ENCODE measurements around the gene MYO1E.

MYO1E gene

DNA sequence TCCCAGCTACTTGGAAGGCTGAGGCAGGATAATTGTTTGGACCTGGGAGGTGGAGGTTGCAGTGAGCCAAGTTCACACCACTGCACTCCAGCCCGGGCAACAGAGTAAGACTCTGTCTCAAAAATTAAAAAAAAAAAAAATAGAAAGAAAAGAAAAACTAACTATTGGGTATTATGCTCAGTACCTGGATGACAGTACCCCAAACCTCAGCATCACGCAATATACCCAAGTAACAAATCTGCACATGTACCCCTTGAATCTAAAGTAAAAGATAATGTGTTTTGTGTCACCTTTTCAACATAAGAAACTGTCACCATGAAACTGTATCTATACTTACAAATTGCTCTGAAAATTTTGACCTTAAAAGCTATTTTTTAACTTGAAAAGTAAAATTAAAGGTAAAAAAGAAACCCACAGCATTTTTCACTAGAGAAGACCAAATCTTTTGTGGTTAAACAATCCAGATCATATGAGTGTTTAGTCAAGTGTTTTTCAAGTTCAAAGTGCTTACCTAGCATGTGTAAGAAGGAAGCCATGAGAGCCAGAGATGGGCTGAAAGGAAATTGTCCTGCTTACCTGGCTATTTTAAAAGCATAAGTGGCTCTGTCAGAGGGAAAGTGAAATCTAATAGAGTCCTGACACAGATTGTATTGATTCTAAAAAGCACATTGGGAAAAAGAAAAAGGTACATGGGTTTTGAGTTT lies 50.5 kb downstream of the MYO1E start:
- Histone ChIP-seq H3K9me3 (ENCODE audit: control insufficient read depth, insufficient read depth, low read length) (peaks cover 11% of the 10 kb centered on the region; the same call in 1 of the 2 replicates), H3K36me3 (ENCODE audit: control insufficient read depth, low read length) (no peaks in the 10 kb centered on the region), H3K4me3 (ENCODE audit: low read length) (no peak overlapping the region), H3K4me2 (ENCODE audit: low read length) (no peak overlapping the region), H3K27ac (ENCODE audit: low read depth, low read length) (no peak overlapping the region), H4K20me1 (ENCODE audit: control insufficient read depth, insufficient read depth, low read depth, low read length) (no peaks in the 10 kb centered on the region), H3F3A (ENCODE audit: control insufficient read depth, insufficient read depth) (no peaks in the 10 kb centered on the region; the same call in 1 of the 2 replicates), H3K9me2 (replicated peaks; ENCODE audit: control insufficient read depth, low read length) (no peaks in the 10 kb centered on the region), H3K79me2 (ENCODE audit: control insufficient read depth, low read length) (peaks cover 48% of the 10 kb centered on the region), H3K27me3 (ENCODE audit: control insufficient read depth, low read length) (no peaks in the 10 kb centered on the region), H3K4me1 (ENCODE audit: control insufficient read depth, low read length) (no peaks in the 10 kb centered on the region)
- TF ChIP-seq CTCF (IDR thresholded peaks at IDR 0.05; ENCODE audit: low read depth, low read length, poor library complexity, severe bottlenecking) (no peak), EZH2phosphoT487 (IDR thresholded peaks at IDR 0.05; ENCODE audit: borderline replicate concordance, low read length) (no peak)

DNA sequence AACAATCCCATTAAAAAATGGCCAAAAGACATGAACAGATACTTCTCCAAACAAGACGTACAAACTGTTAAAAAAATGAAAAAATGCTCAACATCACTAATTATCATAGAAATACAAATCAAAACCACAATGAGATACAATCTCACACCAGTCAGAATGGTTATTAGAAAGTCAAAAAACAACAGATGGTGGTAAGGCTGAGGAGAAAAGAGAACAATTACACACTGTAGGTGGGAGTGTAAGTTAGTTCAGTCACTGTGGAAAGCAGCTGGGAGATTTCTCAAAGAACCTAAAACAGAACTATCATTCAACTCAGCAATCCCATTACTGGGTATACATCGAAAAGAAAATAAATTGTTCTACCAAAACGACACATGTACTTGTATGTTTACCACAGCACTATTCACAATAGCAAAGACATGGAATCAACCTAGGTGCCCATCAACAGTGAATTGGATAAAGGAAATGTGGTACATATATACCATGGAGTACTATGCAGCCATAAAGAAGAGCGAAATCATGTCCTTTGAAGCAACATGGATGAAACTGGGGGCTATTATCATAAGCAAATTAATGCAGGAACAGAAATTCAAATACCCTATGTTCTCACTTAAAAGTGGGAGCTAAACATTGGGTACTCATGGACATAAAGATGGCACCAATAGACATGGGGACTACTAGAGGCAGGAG lies 51.5 kb downstream of the MYO1E start:
- TF ChIP-seq CTCF (IDR thresholded peaks at IDR 0.05; ENCODE audit: low read depth, low read length, poor library complexity, severe bottlenecking): no peak
- Histone ChIP-seq H3K27me3 (ENCODE audit: control insufficient read depth, low read length) (no peaks in the 10 kb centered on the region), H3K9me3 (ENCODE audit: control insufficient read depth, insufficient read depth, low read length) (peaks cover 11% of the 10 kb centered on the region; the same call in 1 of the 2 replicates), H3F3A (ENCODE audit: control insufficient read depth, insufficient read depth) (no peaks in the 10 kb centered on the region; the same call in 1 of the 2 replicates), H3K4me1 (ENCODE audit: control insufficient read depth, low read length) (no peaks in the 10 kb centered on the region), H3K4me3 (ENCODE audit: low read length) (no peak overlapping the region), H3K79me2 (ENCODE audit: control insufficient read depth, low read length) (peaks cover 50% of the 10 kb centered on the region), H3K36me3 (ENCODE audit: control insufficient read depth, low read length) (no peaks in the 10 kb centered on the region), H3K9me2 (replicated peaks; ENCODE audit: control insufficient read depth, low read length) (no peaks in the 10 kb centered on the region), H3K4me2 (ENCODE audit: low read length) (no peak overlapping the region), H3K27ac (ENCODE audit: low read depth, low read length) (no peak overlapping the region), H4K20me1 (ENCODE audit: control insufficient read depth, insufficient read depth, low read depth, low read length) (no peaks in the 10 kb centered on the region)

DNA sequence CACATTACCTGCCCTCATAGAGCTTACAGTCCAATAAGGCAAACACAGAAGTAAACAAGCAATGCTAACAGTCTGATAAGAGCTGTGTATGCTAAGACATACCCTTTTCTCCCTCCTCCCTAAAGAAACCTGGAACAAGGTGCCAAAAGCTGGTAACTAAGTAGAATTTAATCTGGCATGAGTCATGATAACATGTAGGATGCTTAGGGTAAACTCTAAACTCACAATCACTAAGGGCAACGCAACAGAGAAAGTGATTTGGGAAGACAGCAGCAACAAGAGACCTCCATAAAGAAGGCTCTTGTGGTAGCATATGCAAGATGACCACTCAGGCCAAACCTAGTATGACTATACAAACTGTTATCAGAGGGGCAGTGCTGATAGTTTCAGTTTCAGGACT lies 55.5 kb downstream of the MYO1E start:
- H3K9me2 ChIP-seq (replicated peaks; ENCODE audit: control insufficient read depth, low read length): no peaks in the 10 kb centered on the region
- H3K9me3 ChIP-seq (ENCODE audit: control insufficient read depth, insufficient read depth, low read length): peaks cover 11% of the 10 kb centered on the region; the same call in 1 of the 2 replicates
- no peaks in the 10 kb centered on the region for H4K20me1 ChIP-seq (ENCODE audit: control insufficient read depth, insufficient read depth, low read depth, low read length)
- H3K4me1 ChIP-seq (ENCODE audit: control insufficient read depth, low read length): peaks cover 20% of the 10 kb centered on the region
- TF ChIP-seq EZH2phosphoT487 (IDR thresholded peaks at IDR 0.05; ENCODE audit: borderline replicate concordance, low read length) (no peak), CTCF (IDR thresholded peaks at IDR 0.05; ENCODE audit: low read depth, low read length, poor library complexity, severe bottlenecking) (no peak)
- H3K4me3 ChIP-seq (ENCODE audit: low read length): no peak overlapping the region
- H3F3A ChIP-seq (ENCODE audit: control insufficient read depth, insufficient read depth): no peaks in the 10 kb centered on the region; the same call in 1 of the 2 replicates
- no peak overlapping the region for H3K27ac ChIP-seq (ENCODE audit: low read depth, low read length)
- H3K79me2 ChIP-seq (ENCODE audit: control insufficient read depth, low read length): peaks cover 77% of the 10 kb centered on the region
- no peaks in the 10 kb centered on the region for H3K27me3 ChIP-seq (ENCODE audit: control insufficient read depth, low read length)
- H3K4me2 ChIP-seq (ENCODE audit: low read length): no peak overlapping the region
- no peaks in the 10 kb centered on the region for H3K36me3 ChIP-seq (ENCODE audit: control insufficient read depth, low read length)
